DOHH2 (cell line): Measurements from ENCODE around the gene RARB.

ENCODE experiments used
- H3F3A ChIP-seq: fragments of 200-600 bp; sonication (generic), shearing (Covaris generic); 2 replicates; pipeline ENCODE4 v1.6.0; 2016; ENCODE audit warnings: antibody characterized with exemption, mild to moderate bottlenecking; ENCODE audit not compliant: control insufficient read depth, insufficient read depth
- H3K27ac ChIP-seq: fragments of 200-600 bp; sonication (generic); 2 replicates; pipeline ENCODE4 v1.5.1; 2014; ENCODE audit warnings: low read depth, mild to moderate bottlenecking, low read length, moderate library complexity
- H3K27me3 ChIP-seq: fragments of 200-600 bp; sonication (generic); 2 replicates; pipeline ENCODE4 v1.6.1; 2014; ENCODE audit warnings: mild to moderate bottlenecking, low read length, mixed read lengths; ENCODE audit not compliant: control insufficient read depth
- H3K36me3 ChIP-seq: fragments of 200-600 bp; sonication (generic); 2 replicates; pipeline ENCODE4 v1.6.1; 2014; ENCODE audit warnings: mild to moderate bottlenecking, low read length, moderate library complexity, mixed read lengths; ENCODE audit not compliant: control insufficient read depth
- H3K4me1 ChIP-seq: fragments of 200-600 bp; sonication (generic); 2 replicates; pipeline ENCODE4 v1.6.1; 2014; ENCODE audit warnings: mild to moderate bottlenecking, low read length, mixed read lengths; ENCODE audit not compliant: control insufficient read depth
- H3K4me2 ChIP-seq: fragments of 200-600 bp; sonication (generic); 2 replicates; pipeline ENCODE4 v1.6.0; 2014; ENCODE audit warnings: mild to moderate bottlenecking, low read length, moderate library complexity
- H3K4me3 ChIP-seq: fragments of 200-600 bp; sonication (generic); 2 replicates; pipeline ENCODE4 v1.5.1; 2014; ENCODE audit warnings: mild to moderate bottlenecking, low read length, mixed read lengths
- H3K79me2 ChIP-seq: fragments of 200-600 bp; sonication (generic); 2 replicates; pipeline ENCODE4 v1.6.1; 2014; ENCODE audit warnings: mild to moderate bottlenecking, low read length, mixed read lengths; ENCODE audit not compliant: control insufficient read depth
- H3K9me2 ChIP-seq: fragments of 200-600 bp; sonication (generic); replicated peaks from 2 replicates; pipeline ENCODE4 v1.6.1; 2014; ENCODE audit warnings: mild to moderate bottlenecking, low read length, mixed read lengths; ENCODE audit not compliant: control insufficient read depth
- H3K9me3 ChIP-seq: fragments of 200-600 bp; sonication (generic); 2 replicates; pipeline ENCODE4 v1.6.1; 2014; ENCODE audit warnings: antibody characterized with exemption, low read length, mixed read lengths; ENCODE audit not compliant: control insufficient read depth, insufficient read depth
- H4K20me1 ChIP-seq: fragments of 200-600 bp; sonication (generic); 2 replicates; pipeline ENCODE4 v1.6.0; 2014; ENCODE audit warnings: low read depth, mild to moderate bottlenecking, antibody characterized with exemption, low read length, moderate library complexity; ENCODE audit not compliant: control insufficient read depth, insufficient read depth
- EZH2phosphoT487 ChIP-seq: fragments of 200-600 bp; sonication (generic); IDR thresholded peaks from 2 replicates; pipeline ENCODE4 v1.6.1; 2017; ENCODE audit warnings: borderline replicate concordance, mild to moderate bottlenecking, antibody characterized with exemption, low read length, moderate library complexity, mixed read lengths
- TF ChIP-seq, protein P1 (sequence below): fragments of 200-600 bp; sonication (generic); IDR thresholded peaks from one replicate; pipeline ENCODE4 v1.5.1; 2014; ENCODE audit warnings: antibody characterized with exemption, mild to moderate bottlenecking, low read depth, low read length; ENCODE audit not compliant: poor library complexity, severe bottlenecking

RARB gene

DNA sequence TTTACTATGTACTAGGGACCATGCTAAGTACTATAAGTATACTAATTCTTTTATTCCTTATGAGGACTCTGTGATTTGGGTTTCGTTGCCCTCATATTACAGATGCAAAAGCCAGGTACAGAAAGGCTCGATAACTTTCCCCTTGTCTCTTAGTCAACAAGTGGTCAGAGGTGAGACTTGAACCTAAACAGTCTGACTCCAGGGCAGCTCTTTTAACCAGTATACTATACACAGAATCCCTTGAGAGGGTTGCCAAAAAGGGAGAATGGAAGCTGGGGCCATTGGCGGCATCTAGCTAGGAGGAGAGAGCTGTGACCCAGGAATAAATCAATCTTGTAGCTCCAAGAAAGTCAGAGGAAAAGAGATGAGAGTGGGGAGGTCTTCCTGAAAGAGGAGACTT is 144.3 kb downstream of the RARB start:
- no peak overlapping the region for H3K4me3 ChIP-seq
- no peaks in the 10 kb centered on the region for H3K4me1 ChIP-seq
- H3F3A ChIP-seq: no peaks in the 10 kb centered on the region
- TF ChIP-seq, protein P1, sequence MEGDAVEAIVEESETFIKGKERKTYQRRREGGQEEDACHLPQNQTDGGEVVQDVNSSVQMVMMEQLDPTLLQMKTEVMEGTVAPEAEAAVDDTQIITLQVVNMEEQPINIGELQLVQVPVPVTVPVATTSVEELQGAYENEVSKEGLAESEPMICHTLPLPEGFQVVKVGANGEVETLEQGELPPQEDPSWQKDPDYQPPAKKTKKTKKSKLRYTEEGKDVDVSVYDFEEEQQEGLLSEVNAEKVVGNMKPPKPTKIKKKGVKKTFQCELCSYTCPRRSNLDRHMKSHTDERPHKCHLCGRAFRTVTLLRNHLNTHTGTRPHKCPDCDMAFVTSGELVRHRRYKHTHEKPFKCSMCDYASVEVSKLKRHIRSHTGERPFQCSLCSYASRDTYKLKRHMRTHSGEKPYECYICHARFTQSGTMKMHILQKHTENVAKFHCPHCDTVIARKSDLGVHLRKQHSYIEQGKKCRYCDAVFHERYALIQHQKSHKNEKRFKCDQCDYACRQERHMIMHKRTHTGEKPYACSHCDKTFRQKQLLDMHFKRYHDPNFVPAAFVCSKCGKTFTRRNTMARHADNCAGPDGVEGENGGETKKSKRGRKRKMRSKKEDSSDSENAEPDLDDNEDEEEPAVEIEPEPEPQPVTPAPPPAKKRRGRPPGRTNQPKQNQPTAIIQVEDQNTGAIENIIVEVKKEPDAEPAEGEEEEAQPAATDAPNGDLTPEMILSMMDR: no peak
- TF ChIP-seq EZH2phosphoT487: no peak
- H3K4me2 ChIP-seq: no peak overlapping the region
- no peaks in the 10 kb centered on the region for H3K79me2 ChIP-seq
- H4K20me1 ChIP-seq: no peaks in the 10 kb centered on the region
- no peaks in the 10 kb centered on the region for H3K9me2 ChIP-seq
- H3K36me3 ChIP-seq: no peaks in the 10 kb centered on the region
- no peak overlapping the region for H3K27ac ChIP-seq
- H3K9me3 ChIP-seq: no peaks in the 10 kb centered on the region
- H3K27me3 ChIP-seq: no peaks in the 10 kb centered on the region

DNA sequence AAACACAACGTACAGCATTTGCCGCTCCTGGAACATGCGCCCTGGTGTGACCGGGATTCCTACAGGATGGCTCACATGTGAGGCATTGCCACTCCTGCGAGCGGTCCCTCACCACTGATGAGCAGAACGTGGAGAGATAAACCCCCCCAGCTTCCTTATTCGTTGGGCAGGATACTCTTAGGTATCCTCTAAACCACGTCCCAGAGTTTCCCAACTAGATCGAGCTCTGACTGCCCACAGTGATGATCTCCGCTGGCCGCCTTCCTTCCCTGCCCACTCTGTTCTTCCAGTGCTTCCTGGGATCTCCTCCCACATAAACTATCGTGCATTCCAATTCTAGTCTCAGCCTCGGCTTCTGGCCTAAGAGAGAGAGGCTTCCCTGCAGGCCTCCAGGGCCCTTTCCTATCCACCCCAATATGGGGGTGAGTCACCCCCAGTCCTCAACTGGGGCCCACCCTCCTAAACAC is 144.9 kb downstream of the RARB start:
- H3K4me1 ChIP-seq: no peaks in the 10 kb centered on the region
- H3K9me2 ChIP-seq: no peaks in the 10 kb centered on the region
- no peaks in the 10 kb centered on the region for H3K9me3 ChIP-seq
- no peaks in the 10 kb centered on the region for H3K27me3 ChIP-seq
- H4K20me1 ChIP-seq: no peaks in the 10 kb centered on the region
- H3K4me2 ChIP-seq: no peak overlapping the region
- H3K79me2 ChIP-seq: no peaks in the 10 kb centered on the region
- H3K4me3 ChIP-seq: no peak overlapping the region
- TF ChIP-seq, protein P1: no peak
- TF ChIP-seq EZH2phosphoT487: no peak
- no peak overlapping the region for H3K27ac ChIP-seq
- no peaks in the 10 kb centered on the region for H3F3A ChIP-seq
- no peaks in the 10 kb centered on the region for H3K36me3 ChIP-seq

DNA sequence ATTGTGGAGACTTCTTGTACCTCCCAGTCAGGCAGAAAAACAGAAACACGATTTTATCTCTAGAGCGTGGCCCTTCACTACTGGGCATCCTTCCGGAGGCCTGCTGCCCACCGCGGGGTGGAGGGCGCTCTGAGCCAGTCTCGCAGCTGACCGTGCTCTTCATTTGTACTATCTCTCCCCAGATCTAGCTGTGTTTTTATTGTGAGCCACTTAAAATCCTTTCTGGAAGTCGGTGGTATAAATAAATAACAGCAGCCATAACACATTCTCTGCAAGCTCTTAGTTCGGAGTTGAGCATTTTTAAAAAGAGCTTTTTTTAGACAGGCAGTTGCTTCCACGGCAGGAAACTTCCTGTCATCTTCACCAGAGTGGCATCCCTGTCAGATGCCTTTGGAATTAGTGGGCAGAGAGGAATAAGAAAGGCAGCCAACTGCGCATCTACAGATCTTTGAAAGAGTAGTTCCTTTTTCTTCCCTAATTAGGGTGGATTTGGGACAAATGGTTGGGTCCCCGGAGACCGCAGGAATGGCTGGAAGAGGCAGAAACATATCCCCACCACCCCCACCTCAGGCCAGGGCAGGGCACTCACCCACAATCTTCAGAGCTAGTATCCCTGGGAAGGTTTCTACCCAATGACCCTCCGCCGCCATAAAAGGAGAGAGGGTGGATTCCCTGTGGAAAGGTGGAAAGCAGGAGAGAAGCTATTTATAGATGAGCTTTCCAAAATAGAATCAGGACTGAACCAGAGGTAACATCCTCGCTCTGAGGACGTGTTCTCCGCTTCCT is 145.5 kb downstream of the RARB start:
- Histone ChIP-seq H3K9me3 (no peaks in the 10 kb centered on the region), H3K27ac (no peak overlapping the region), H3F3A (no peaks in the 10 kb centered on the region), H3K27me3 (no peaks in the 10 kb centered on the region), H3K4me2 (no peak overlapping the region), H4K20me1 (no peaks in the 10 kb centered on the region), H3K36me3 (no peaks in the 10 kb centered on the region), H3K79me2 (no peaks in the 10 kb centered on the region), H3K9me2 (no peaks in the 10 kb centered on the region), H3K4me1 (no peaks in the 10 kb centered on the region), H3K4me3 (no peak overlapping the region)
- TF ChIP-seq, protein P1: no peak
- TF ChIP-seq EZH2phosphoT487: no peak
